ENCODE data around the gene KIF16B.

Gene KIF16B

DNA sequence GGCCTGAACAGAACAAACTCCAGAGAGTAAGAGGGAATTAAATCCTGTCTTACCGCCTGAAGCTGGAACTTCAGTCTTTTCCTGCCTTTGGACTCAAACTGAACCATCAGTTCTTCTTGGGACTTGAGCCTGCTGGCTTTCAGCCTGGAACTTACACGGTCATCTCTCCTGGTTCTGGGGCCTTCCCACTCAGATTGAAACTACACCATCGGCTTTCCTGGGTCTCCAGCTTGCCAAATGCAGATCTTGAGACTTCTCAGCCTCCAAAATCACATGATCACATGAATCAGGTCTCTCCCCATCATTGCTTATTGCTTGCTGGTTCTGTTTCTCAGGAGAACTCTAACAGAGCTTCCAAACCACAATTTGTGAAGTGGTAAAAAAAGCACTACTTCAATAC lies 276.3 kb downstream of the KIF16B start:
- TF ChIP-seq, protein P1, sequence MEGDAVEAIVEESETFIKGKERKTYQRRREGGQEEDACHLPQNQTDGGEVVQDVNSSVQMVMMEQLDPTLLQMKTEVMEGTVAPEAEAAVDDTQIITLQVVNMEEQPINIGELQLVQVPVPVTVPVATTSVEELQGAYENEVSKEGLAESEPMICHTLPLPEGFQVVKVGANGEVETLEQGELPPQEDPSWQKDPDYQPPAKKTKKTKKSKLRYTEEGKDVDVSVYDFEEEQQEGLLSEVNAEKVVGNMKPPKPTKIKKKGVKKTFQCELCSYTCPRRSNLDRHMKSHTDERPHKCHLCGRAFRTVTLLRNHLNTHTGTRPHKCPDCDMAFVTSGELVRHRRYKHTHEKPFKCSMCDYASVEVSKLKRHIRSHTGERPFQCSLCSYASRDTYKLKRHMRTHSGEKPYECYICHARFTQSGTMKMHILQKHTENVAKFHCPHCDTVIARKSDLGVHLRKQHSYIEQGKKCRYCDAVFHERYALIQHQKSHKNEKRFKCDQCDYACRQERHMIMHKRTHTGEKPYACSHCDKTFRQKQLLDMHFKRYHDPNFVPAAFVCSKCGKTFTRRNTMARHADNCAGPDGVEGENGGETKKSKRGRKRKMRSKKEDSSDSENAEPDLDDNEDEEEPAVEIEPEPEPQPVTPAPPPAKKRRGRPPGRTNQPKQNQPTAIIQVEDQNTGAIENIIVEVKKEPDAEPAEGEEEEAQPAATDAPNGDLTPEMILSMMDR (IDR thresholded peaks at IDR 0.05; ENCODE audit: control insufficient read depth, extremely low read depth, insufficient read depth): no peak
- no peak overlapping the region for H3K4me3 ChIP-seq (ENCODE audit: low read depth, low read length)
- DNase-seq (ENCODE audit: low read depth): no peak

DNA sequence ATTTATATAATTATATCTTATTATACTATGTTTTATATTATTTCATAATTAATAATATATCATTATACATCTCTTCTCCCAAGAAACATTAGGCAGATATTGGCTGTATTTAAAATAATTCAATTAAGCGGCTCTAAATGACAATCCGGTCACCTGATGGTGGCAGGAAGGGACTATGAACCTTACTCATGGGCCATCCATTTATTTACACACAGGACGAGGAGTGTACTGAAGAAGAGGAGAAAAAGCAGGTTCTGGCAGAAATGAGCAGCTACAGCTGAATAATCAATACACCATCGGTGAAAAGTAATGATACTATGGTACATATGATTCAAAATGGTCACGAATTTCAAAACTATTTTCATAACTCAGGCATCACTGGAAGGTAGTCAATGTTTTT lies 277.7 kb downstream of the KIF16B start:
- no peak for DNase-seq (ENCODE audit: low read depth)
- TF ChIP-seq, protein P1 (IDR thresholded peaks at IDR 0.05; ENCODE audit: control insufficient read depth, extremely low read depth, insufficient read depth): no peak
- H3K4me3 ChIP-seq (ENCODE audit: low read depth, low read length): no peak overlapping the region

DNA sequence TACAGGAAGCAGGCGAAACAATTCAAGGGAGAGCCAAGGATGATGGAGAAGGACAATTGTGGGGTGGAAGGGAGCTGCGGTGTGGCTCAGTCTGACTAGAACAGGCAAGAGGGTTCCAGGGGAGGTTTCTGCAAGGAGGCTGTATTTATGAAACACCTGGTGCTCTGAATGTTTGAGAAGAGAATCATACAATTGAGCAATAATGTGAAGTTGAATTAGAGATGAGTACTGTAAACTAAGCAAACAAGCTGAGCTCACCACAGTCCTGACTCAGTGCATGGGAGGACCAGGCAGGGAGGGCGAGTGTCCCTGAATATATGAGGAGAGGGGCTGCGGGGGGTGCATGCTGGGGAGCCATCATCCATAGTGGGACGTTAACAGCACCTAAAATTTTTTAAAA lies 279.7 kb downstream of the KIF16B start:
- TF ChIP-seq, protein P1 (IDR thresholded peaks at IDR 0.05; ENCODE audit: control insufficient read depth, extremely low read depth, insufficient read depth): no peak
- DNase-seq (ENCODE audit: low read depth): no peak
- H3K4me3 ChIP-seq (ENCODE audit: low read depth, low read length): no peak overlapping the region

DNA sequence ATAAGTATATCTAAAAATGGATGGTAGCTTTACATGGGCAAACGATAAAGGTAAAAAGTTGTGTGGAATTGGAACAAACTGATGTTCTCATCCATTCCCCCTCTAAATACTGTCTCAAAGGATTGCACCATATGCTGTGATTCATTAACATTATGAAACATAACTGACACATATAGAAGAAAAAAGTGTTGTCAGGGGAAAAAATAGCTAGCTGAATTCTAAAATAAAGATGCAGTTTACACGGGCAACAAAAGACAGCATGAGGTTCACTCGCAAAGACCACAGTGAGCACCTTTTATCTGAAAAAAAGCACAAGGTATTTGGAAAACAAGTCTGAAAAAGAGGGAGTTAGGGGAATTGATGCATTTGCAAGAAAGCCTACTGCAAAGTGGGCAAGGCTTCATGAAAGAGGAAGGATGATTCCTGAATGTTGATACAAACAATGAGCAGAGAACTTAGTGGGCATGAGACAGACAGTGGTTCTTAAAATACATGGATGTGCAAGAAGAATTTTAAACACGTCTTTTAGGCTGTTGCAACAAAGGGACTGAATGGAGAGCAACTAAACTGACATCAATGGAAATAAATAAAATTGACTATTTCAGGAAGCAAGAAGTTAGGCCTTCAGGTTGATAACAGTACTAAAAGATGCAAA lies 280.9 kb downstream of the KIF16B start:
- TF ChIP-seq, protein P1 (IDR thresholded peaks at IDR 0.05; ENCODE audit: control insufficient read depth, extremely low read depth, insufficient read depth): no peak
- H3K4me3 ChIP-seq (ENCODE audit: low read depth, low read length): no peak overlapping the region
- DNase-seq (ENCODE audit: low read depth): no peak

DNA sequence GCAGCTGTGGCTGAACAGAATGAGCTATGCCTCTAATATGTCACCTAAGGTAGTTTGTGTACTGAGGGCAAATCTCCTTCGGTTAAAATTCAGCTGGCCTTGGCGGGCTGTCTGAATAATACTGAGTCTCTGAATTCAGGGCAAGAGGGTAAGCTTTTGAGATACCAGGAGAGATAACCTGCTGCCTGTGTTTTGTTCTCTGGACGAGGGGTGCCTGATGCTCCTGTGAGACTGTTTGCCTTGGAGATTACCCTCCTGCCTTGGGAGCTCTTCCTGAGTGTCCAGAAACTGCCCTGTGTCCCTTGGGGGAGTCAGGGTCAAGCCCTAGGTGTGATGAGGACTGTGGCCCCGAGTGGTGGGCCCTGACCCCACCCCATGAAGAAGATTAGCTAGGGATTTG lies 282.9 kb downstream of the KIF16B start:
- H3K4me3 ChIP-seq (ENCODE audit: low read depth, low read length): no peak overlapping the region
- TF ChIP-seq, protein P1 (IDR thresholded peaks at IDR 0.05; ENCODE audit: control insufficient read depth, extremely low read depth, insufficient read depth): no peak
- DNase-seq (ENCODE audit: low read depth): no peak

DNA sequence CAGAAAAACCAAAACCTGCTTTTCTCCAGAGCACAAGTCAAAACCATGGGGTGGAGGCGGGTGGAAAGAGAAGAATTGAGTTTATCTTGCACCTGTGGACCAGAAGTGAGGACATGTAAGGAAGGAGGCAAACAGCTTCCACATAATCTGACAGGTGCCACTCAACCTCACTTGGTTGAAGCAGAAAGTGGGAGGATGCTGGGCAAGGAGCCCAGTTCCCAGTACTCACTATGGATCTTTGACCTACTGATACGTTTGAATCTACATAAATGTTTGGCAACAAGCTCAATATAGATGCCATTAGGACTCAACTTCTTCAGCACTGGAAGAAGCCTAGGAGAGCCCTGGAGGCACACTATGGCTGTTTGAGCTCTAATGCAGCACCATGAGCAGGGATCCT lies 285.5 kb downstream of the KIF16B start:
- DNase-seq (ENCODE audit: low read depth): no peak
- TF ChIP-seq, protein P1 (IDR thresholded peaks at IDR 0.05; ENCODE audit: control insufficient read depth, extremely low read depth, insufficient read depth): no peak; the same call in 1 of the 2 replicates
- H3K4me3 ChIP-seq (ENCODE audit: low read depth, low read length): no peak overlapping the region

DNA sequence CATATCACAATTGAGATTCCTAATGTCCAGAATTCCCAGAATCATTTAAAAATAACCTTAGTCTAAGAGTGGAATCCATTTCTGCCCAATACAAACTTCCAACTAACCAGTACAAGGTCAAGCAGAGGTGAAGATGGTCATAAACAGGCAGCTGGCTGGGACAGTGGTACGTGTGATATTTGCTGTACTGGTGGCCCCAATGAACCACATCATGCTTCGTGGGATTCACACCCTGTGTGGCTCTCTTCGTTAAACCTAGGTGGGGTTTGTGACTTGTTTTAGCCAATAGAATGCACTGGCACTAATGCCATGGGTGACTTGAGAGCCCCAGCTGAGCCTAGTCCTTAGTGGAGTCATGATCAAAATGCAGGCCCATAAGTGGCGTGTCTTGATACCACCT lies 286.6 kb downstream of the KIF16B start:
- TF ChIP-seq, protein P1 (IDR thresholded peaks at IDR 0.05; ENCODE audit: control insufficient read depth, extremely low read depth, insufficient read depth): no peak
- H3K4me3 ChIP-seq (ENCODE audit: low read depth, low read length): no peak overlapping the region
- DNase-seq (ENCODE audit: low read depth): no peak

All from LNCaP clone FGC (cell line).